Inferior parietal cortex (tissue), 1 donor: ENCODE data around the gene NPDC1.
"Not testable (repeated sequence)": the region's sequence is repeated elsewhere in the genome, so short reads cannot be mapped to it uniquely, and the experiment has no call there.

Experiments used
- DNase-seq: peaks from one replicate; pipeline ENCODE4 v3.0.0-alpha.2; 2016; ENCODE audit errors: extremely low spot score

Gene NPDC1

DNA sequence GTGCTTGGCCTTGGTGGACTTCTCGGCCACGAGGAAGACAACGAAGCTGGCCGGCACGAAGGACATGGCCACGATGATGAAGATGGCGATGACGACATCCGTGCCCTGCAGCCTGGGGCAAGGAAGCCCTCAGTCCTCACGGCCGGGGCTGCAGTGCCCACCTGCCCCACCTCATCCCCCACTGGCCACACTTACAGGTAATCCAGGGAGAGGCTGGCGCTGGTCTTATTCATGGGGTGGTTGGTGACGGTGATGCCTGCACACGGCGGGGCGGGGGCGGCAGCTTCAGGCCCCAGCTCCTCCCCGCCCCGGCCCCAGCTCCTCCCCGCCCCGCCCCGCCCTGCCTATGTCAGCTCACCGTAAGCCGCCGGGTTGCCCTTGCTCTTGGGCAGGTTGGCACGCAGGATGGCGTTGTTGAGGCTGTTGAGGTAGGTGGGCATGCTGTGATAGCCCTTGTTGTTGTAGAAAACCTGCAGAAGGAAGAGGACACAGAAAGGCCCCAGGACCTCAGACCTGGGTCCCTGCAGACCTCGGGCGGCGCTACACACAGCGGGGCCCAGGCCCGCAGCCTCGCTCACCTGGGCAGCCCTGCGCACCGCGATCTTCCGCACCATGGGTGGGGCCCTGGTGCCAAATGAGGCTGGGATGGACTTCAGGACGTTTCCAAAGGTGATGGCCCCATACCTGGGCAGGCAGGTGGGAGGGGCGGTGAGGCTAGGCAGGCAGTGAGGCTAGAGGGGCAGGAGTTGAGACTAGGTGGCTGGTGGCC is 33.9 kb downstream of the NPDC1 start:
- no peak for DNase-seq

DNA sequence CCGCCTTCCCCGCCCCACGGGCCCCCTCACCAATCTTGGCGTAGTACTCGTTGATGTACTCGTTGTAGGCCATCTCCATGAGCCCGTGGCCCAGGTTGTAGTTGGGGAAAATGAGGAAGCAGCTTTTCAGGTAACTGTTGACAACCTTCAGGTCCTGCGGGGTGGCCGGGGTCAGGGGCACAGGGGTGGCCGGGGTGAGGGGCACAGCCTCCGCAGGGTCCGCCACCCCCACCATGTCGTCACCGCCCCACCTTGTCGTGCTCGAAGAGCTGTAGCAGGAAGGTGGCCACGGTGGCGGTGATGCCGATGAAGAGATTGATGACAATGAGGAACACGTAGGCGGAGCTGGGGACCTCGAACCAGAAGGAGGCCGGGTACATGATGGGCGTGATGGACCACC is 34.8 kb downstream of the NPDC1 start:
- no peak for DNase-seq

DNA sequence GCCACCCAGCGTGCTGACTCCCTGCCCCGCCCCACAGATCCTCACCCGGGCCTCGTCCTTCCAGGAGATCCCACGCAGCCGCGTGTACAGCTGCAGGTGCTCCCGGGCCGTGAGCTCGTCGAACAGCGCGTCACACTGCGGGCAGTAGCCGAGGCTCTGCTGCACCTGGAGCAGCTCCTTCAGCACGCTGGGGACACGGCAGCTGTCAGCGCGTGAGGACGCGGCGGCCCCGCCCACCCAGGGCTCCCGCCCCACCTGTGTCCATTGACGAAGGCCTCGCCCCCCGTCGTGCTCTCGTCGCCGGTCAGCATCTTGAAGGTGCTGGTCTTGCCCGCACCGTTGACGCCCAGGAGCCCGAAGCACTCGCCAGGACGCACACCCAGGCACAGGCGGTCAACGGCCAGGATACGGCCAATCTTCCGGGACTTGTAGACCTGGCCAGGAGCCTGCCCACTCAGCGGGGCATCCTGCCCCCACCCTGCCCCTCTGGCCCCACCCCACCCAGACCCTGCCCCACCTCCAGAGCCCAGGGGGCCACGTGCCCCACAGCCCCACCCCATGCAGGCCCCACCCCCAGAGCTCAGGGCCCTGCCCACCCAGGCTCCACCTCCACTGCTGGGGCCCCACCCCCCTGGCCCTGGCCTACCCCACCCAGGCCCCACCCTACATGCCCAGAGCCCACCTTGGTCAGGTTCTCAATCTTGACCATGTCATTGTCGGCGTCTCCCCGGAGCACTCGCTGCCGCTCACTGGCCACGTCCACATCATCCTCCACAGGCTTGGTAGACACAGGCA is 35.8 kb downstream of the NPDC1 start:
- no peak for DNase-seq

GRCh38 chr9:137009217-137009616 is 36.8 kb downstream of the NPDC1 start:
- no peak for DNase-seq

- no peak for DNase-seq
These were observed 37.7 kb downstream of the NPDC1 start for GRCh38 chr9:137008312-137008711.

- DNase-seq: no peak
These were observed 38.1 kb downstream of the NPDC1 start for GRCh38 chr9:137007816-137008270.

DNA sequence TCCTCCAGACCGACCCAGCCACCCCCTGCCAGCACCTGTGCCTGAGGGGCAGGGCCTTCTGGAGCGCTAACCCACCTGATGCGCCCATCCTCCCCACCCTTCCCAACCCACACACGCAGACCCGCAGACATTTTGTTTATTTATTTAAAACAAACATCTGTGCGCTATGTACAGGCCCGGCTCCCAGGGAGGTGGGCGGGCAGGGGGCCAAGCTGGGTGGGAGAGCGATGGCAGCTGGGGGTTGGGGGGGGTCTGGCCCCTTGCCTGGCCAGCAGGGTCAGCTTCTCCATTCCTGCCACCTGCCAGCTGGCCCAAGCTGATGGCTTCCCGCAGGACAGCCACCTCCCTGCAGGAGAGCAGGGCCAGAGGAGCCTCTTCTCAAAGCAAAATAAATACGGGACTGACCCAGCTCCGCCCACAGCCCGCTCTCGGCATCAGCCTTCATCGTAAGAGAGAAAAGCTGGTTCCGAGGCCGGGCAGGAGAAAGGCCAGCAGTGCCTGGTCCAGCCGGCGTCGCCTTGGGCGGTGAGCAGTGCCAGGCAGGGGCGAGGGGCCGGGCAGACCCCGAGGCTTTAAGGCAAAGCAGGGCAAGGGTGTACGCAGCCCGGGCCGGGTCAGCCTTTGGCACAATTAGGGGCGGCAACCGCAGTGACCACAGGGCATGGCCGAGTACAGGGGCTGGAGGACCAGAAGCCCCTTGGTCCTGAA is 38.7 kb downstream of the NPDC1 start:
- no peak for DNase-seq

- DNase-seq: no peak
These were observed 39.6 kb downstream of the NPDC1 start for GRCh38 chr9:137006116-137007003.

GRCh38 chr9:137004285-137004684 is 41.7 kb downstream of the NPDC1 start:
- not testable (repeated sequence) for DNase-seq

GRCh38 chr9:137002646-137003041 is 43.3 kb downstream of the NPDC1 start:
- no peak for DNase-seq

GRCh38 chr9:137001857-137002645 is 43.9 kb downstream of the NPDC1 start:
- no peak for DNase-seq

DNA sequence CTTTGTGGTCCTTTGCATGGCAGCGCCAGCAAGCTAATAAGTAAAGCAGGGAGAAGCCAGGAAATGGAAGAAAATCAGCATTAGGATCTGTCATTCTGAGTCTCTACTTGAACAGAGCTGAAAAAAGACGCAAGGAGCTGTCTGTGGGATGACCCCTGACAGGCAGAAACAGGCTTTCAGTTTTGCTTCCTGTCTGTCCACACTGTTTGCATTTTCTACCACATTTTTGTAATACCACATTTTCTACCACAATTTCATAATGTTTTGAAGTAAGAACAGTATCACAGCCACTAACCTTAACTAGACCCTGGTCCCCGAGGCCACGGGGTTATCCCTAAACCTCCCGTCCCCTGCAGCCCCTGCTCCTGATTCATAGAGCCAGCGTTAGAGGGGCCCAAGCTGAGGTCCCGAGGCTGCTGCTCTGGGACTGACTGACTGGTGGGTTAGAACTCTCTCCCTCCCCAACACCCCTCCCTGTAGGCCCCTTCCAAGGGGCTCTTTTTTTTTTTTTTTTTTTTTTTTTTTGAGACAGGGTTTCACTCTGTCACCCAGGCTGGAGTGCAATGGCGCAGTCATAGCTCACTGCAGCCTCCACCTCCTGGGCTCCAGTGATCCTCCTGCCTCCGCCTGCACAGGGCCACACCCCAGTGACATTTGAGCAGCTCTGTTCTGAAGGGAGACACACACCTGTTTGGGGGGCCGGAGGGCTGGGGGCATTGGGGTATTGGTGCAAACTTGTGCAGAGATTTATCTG is 45.6 kb downstream of the NPDC1 start:
- no peak for DNase-seq

DNA sequence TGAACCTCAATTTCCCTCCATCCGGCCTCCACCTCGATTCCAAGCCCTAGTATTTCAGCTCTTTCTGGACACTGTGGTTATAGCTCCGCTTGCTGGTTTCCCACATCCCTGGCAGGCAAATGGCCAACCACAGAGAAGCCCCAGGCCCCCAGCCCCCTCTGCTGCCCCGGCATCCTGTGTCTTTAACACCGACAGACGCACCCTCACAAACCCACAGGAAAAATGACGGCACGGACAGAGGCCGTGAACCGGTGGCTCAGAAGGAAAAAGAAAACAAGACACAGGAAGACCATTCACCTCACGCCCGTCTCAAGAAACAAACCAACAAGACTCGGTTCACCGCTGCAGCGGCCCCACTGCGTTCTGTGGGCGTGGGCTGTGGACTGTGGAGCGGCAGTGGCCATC is 48.1 kb downstream of the NPDC1 start:
- DNase-seq: no peak

DNA sequence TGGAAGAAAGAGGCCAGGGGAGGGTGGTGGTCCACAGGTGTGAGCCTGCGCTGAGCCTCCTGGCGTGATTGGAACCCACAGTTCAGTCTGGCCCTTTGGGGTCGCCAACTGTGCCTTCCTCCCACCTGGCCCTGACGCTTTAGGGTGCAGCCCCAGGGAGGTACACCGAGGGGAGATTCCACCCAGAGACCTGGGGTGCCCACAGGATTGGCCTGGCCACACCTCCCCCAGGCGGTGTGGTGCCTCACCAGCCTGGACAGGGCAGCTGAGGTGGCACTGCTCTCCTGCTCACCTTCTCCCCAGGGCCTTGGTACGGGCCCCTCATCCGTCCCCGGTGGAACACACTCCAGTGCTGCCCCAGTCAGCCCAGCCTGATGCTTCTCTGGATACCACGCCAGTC is 48.6 kb downstream of the NPDC1 start:
- DNase-seq: no peak

- DNase-seq: no peak
These were observed 49.4 kb downstream of the NPDC1 start, which contains the start of gene CLIC3 for GRCh38 chr9:136996361-136997292. TSS of gene CLIC3 (minus strand) at chr9:136996568. CDS start at chr9:136996543, 25 bp downstream.

DNA sequence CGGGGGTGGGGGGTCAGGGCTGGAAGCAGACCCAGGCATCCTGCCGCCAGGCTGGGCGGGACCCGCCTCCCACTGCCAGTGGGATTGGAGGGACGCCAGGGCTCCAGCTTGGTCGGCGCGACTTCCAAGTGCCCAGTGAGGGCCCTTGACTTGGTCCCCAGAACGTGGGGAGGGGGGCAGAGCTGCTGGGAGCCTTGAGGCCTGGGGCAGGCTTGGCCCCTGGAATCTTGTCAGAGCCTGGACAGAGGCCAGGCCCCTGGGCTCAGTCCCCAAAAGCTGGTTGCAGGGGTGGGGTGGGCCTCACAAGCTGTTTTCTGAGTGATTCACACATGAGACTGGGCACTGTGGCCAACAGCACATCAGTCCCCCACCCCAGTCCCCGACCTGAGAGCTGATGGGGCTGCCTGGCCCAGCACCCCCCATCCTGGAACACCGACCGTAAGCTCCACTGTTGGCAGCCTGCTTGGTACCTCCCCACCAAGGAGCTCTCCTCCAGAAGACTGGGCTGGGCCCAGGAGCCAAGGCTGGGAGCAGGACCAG is 50.1 kb downstream of the NPDC1 start:
- no peak for DNase-seq

- no peak for DNase-seq
These were observed 50.6 kb downstream of the NPDC1 start for GRCh38 chr9:136995362-136995761.

DNA sequence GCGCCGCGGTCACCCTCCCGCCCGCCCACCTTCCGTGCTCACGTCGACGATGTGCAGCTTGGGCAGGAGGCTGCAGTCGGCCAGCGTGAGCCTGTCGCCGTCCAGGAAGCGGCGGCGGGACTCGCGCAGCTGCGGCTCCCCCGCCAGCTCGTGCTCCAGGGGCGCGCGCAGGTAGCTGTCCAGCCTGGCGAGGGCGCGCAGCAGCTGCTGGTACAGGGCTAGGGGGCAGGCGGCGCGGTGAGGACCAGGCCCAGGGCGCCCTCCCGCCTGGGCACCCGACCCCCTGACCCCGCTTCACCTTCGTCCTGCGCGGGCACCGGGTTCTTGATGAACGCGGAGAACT is 51.1 kb downstream of the NPDC1 start:
- no peak for DNase-seq
